GM18867 (cell line): ENCODE data around the gene PHLDA2.
"Not testable (repeated sequence)": the region's sequence is repeated elsewhere in the genome, so short reads cannot be mapped to it uniquely, and the experiment has no call there.

Experiments
- ATAC-seq: cut with Tn5 transposase; IDR thresholded peaks from one replicate; pipeline ENCODE4 v1.9.1; 2021; ENCODE audit warnings: mild to moderate bottlenecking, moderate library complexity; ENCODE audit not compliant: unreplicated experiment

PHLDA2 gene

DNA sequence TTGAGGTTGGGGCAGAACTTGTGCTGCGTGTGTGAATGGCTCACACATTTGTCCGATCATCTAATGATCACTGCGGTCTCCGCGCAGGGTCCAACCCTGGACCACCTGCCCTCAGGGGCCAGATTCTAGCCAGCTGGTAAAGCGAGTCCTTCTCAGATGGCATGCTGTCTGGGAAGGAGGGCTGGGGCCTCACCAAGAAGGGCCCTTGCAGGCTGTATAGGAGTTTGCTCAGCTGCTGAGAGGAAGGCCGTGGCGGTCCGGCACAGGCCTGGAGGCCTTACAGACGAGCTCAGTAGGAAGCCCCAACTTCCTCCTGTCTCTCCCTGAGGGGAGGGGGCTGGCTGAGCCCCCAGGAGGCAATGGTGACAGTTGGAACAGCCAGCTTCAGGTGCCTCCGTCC, 13.7 kb downstream of the PHLDA2 start:
- no peak for ATAC-seq

DNA sequence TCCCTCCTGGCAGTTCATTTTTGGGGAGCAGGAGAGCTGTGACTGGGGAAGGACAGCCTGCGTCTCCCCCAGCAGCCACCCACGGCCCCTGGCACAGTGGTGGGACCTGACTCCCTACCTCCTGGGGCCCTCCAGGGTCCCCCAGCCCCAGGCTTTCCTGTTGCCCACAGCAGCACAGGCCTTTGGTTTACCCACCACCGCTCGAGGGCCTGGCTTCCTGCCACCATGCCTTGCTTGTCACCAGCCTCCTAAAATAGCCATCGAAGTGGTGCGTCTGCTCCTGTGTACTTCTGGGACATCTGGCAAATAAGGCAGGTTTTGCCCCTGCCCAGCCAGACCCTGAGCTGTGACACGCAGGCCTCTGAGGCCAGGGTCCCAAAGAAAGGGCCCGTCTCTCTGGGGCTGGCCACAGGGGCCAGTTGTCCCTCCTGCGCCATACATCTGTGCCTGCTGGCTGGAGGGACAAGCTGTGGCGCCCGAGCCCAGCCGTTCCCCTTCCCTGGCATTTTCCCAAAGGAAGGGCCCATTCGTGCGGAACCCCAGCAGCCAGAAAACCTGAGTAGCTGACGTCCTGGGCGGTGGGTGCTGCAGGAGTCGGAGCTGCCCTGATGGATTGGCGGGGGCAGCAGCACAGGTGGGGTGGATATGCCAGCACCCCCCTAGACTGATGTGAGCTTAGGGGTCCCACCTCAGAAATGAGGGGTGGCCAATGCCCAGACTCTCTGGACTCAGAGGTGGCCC, 14.6 kb downstream of the PHLDA2 start:
- no peak for ATAC-seq

DNA sequence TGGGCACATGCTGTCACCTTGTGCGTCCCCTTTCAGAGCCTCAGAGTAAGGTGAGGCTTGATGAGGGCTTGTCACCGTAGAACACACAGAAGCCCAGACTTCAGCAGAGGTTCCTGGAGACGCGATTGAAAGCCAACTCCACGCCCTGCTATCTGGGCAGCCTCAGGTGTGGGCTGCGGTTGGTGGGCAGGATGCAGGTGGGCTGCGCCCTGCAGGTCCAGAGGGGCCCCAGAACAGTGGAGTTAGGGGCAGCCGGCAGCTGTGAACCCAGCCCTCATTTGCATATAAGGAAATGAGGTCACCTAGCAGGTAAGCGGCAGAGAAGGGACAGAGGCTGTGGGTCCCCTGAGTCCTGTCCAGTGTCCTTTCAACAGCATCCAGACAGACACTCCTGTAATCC, 15.4 kb downstream of the PHLDA2 start:
- ATAC-seq, result no peak

DNA sequence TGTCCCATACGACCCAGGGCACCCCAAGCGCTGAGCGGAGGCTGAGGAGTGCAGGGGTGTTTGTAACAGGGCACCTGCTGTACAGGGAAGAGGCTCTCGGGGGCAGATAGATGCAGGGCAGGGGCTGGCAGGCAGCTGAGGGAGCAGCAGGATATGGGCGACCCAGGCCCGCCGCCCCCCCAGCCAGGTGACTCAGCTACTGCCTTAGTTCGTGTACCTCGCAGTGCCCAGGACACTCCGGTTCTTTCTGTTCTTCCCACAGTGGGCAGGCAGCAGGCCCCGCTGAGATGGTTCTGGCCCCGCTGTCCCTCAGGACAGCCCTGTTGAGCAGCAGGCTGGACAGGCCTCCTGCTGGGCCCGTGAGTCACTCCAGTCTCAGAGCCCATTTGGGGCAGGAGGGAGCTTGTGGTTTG, 16.2 kb downstream of the PHLDA2 start:
- no peak for ATAC-seq

DNA sequence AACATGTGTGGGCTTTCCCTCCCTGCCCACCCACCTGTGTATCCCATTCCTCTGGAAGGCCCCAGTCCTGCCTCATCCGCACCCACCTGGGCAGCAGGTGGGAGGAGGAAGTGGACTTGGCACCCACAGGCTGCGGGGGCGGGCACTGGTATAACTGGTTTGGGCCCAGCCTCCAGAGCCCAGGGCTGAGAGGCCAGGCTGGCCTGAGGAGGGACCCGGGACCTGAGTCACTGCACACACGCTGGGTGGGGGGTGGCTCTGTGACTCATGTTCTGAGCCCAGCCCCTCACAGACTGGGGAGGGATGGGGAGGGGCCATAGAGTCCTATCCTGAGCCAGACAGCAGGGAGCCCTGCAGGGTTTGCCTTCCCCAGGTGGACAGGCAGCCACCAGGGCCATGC, 16.7 kb downstream of the PHLDA2 start:
- no peak for ATAC-seq

DNA sequence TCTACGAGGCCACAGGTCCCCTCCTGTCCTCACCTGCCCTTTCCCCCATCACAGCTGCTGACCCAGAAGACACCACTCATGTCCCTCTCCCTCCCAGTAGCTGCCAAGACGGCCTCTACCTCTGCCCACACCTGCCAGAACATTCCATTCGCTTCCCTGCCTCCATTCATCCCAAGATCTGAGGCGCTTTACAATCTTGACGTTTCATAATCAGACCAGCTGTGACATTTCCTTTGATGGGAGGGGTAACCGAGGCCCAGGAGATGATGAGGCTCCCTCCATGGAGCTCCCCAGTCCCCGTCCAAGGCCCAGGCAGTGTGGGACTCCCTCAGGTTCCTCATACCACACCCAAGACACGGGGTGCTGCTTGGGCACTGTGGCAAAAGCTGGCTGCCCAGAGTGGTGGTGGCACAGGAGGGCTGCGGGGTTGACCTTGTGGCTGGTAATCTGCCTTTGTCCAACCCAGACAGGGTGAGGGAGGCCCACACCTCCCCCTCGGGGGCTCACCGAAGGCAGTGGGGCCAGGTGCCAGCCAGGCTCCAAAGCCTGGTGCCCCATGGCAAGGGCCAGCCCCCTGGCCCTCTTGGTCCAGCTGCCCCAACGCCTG, 17.3 kb downstream of the PHLDA2 start:
- ATAC-seq, result no peak

DNA sequence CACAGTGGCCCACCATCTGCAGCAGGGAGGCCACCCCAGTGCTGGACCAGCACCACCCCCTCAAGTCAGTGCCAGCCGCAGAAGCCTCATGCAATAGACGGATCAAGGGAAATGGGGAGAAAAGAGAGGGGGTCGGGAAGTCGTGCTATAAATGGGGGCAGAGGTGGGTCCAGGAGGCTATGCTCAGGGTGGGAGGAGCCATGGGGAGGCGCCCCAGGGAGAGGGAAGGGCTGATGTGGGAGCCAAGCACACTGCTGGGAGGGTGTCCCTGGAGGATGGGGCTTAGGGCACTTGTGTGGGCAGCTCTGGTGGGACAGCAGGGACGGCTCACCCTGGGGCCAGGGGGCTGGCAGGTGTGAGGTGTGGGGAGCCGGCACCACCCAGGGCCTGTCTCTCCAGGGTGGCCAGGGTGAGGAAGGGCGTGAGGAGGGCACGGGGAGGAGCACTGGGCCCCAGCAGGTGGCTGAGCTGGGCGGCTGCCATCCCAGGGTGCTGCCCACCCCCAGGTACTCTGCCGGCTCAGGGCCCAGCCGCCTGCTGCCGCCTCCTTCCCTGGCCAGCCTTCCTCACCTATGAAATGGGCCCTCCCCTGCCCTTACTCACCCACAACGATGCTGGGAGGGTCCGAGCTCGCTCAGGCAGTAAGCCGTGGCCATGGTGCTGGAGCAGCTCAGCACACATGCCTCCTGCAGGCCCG, 18.0 kb downstream of the PHLDA2 start:
- no peak for ATAC-seq

DNA sequence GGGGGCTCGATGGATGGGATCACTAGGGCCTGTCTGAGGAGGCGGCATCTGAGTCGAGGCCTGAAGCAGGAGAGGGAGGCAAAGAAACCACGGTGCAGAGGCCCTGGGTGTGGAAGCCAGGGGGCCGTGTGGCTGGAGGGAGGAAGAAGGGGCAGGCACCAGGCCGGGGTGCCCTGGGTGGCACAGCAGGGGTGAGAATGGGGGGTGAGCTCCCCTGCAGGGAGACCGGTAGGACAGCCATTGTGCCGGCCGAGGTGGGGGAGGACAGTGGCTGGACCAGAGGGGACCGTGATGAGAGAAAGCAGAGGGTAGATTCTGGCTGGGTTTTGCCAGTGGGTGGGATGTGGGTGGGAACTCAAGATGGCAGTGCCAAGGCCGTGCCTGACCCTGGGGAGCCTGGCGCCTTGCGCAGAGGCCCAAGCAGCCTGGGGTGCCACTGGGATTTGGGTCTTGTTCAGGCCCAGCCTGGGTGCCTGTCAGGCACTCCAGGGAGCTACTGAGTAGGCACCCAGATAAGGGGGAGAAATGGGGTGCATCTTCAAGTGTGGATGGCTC, 18.7 kb downstream of the PHLDA2 start:
- ATAC-seq, result no peak

DNA sequence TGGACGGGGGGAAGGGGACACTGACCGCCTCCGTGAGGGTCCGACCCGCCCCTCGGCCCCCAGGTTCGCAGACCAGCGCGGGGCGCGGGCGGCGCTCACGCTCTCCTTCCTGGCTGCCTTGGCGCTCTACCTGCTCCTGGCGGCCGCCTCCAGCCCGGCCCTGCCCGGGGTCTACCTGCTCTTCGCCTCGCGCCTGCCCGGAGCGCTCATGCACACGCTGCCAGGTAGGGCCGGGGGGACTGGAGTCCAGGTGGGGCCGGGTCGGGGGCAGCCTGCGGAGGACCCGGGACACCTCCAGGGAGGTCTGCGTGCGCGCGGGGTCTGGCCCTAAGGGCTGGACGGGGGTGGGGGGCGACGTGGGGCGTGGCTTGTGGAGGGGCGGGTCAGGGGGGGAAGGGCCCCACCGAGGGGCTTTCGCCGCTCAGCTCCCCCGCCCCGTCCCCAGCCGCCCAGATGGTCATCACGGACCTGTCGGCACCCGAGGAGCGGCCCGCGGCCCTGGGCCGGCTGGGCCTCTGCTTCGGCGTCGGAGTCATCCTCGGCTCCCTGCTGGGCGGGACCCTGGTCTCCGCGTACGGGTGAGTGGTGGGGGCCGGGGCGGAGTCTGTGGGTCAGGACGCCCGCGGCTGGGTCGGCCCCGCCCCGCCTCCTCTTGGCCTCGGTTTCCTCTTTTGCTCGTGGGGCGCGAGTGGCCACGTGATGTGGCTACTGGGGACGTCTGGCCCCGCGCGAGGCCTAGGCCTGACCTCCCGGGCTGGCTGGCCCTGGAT, 19.9 kb downstream of the PHLDA2 start:
- no peak for ATAC-seq

DNA sequence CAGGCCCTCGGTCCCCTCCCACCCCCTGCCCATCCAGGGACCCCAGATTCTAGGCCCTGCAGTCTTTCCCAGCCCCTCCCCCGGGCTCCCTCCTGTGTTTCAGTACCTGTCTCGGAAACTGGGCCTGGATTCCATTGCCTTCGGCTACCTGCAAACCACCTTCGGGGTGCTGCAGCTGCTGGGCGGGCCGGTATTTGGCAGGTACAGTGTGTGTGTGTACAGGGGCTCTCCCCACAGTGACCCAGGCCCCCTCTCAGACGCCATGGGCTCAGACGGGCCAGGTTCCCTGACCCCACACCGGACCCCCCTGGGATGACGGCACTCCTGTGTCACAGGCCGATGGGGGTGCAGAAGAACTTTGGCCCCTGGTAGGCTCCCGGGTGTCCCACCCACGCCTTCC, 21.1 kb downstream of the PHLDA2 start:
- ATAC-seq, result no peak

DNA sequence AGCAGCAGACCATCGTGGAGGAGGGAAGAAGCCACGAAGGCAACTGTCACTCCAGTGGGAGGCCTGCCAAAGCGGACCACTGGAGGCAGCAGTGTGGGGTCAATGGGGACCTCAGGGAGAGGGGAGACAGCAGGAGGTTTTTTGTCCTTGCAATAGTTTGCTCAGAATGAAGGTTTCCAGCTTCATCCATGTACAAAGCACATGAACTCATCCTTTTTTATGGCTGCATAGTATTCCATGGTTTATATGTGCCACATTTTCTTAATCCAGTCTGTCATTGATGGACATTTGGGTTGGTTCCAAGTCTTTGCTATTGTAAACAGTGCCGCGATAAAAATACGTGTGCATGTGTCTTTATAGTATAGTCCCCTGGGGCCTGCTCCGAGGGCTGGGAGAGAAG, 23.9 kb downstream of the PHLDA2 start:
- ATAC-seq, result not testable (repeated sequence)

DNA sequence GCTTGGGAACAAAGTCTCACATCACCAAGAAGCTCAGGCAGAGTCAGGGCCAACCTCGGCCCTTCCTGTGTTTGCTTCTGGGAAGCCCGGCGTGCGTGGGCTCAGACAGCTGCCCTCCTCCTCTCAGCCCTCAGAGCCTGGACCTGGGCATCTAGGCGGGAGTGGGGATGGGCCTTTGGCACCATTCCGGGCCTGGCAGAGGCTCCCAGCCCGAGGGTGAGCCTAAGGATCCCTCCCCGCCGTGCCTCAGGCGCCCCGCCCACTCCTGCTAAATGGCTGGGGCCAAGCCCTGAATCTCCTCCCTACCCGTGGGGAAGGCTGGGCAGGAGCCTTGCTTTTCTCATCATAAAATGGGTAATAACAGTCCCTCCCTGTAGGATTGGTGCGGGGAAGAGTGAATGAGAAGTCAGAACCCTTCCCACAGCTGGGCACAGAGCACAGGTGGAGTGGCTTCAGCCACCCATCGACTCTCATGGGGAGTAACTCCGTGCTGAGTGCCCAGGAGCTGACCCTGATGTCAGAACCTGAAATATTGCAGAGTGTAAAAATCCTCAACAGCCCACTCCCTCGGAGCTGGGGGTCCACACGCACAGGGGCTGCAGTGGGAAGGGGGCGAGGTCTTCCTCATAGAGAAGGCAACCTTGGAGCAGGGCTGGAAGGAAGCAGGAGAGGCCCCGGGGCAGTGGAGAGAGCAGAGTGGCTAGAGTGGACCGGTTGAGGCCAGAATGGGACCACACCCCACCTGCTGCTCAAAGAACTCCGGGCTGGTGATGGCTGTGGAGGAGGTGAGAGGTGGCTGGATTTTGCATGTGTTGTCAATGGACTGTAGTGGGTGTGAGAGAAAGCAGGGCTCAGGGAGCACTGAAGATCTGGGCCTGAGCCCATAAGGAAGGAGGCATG, 24.8 kb downstream of the PHLDA2 start:
- no peak for ATAC-seq

DNA sequence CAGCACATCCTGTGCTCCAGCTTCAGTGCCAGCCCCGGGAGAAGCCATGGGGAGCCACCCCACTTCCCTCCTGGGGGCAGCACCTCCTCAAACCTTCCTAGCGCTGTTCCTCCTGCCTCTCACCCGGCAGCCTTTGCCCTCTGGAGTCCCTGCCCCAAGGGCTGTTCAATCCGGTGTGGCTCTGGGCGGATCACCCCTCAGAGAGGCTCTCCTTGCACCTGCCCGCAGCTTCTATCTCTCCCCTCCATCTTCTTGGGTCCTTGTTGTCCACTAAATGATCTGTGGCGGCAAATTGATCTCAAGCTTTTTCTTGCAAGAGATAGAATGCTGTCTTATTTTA, 25.6 kb downstream of the PHLDA2 start:
- ATAC-seq, result no peak

DNA sequence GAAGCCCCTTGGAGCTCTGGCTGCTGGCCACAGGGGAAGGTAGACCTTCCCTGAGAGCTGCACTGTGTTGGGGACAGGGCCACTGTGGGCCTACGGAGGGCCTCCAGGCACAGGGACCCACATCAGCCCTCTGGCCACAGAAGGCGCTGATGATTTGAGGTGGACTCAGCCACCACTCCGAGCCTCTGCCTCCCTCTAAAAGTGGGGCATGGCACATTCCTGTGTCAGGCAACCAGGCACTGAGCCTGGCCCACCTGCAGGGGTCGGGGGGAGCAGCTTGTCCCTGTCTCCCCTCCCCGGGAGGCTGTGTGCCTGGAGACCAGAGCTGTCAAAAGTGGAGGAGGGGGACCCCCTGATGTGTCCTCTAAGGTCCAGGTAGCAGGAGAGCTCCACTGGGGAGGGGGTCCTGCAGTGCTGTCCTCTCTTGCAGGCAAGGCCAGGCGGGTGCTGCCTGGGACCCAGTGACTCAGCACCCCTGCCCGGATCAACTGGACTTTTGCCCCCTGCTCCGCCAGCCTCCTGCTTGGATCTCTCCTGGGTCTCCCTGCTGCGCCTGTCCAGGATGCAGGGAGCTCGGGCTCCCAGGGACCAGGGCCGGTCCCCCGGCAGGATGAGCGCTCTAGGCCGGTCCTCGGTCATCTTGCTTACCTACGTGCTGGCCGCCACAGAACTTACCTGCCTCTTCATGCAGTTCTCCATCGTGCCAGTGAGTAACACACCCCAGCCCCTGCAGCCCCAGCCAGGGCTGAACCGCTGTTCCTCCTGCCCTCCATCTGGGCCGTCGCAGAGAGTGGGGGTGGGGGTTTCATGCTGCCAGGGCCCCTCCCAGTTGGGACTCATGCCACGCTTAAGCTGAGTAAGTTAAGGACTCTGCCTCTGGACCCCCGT, 26.2 kb downstream of the PHLDA2 start:
- no peak for ATAC-seq

DNA sequence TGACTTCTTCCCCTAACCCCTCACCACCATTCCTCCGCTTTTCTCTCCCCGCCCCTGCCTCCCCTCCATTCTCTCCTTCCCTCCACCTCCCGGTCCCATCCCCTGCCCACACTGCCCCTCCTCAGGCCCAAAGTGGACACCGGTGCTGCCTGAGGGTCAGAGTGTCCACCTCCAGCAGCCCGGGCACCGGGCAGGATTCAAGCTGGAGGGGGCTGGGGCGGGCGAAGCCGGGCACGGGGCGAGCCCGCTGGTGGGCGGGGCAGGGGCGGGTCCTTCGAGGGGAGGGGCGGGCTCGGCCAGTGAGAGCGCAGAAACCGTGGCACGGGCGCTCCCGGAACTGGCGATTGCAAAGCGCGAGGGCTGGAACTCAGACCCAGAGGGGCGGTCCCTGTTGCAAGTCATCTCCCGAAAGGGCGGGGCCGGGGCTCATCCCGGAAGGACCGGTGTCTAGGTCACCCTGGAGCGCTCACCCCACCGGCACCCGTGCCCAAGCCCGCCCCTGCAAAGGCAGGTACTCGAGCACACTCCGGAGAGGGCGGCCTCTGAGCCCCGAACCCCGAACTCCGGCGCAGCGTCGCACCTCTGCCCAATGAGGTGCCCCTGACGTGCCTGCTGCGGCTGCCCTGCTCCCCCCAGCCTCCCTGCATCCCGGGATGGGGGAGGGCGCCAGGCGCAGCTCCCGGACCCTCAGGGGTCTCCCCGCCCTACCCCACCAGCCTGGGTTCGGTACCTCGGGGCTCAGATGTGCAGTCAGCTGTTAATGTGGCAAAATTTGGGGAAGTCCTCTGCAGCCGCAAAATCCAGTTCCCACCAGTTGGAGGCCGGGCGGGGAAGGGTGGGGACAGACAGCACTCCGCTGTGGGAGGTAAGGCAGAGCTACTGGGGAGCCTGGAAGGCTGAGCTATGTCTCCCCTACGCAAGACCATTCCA, 27.1 kb downstream of the PHLDA2 start:
- ATAC-seq, result peak; percentile 96

DNA sequence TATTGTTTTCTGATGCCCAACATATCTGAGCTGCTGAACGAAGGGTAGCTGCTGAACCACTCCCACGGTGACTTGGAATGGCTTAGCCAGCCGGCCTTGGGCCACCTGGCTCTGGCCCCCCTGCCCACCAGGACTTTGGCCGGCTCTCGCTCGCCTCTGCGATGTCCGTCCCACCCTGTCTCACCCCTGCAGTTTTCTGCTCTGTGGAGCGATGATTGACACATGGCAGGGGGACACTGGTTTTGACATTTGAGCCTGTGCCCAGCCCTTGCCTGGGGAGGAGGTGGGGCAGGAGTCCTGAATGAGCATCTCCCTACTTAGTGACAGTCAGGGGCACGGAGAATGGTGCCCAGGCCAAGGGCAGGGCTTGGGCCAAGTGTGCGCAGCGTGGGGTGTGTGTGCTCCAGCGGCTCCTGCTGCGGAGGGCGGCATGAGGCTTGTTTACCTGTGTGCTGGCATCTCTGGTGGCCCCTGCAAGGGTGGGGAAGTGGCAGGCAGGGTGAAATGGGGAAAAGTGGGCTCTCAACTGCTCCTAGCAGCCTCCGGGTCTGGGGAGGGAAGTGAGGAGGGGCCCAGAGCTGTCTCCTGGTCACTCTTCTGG, 27.9 kb downstream of the PHLDA2 start:
- ATAC-seq, result no peak

DNA sequence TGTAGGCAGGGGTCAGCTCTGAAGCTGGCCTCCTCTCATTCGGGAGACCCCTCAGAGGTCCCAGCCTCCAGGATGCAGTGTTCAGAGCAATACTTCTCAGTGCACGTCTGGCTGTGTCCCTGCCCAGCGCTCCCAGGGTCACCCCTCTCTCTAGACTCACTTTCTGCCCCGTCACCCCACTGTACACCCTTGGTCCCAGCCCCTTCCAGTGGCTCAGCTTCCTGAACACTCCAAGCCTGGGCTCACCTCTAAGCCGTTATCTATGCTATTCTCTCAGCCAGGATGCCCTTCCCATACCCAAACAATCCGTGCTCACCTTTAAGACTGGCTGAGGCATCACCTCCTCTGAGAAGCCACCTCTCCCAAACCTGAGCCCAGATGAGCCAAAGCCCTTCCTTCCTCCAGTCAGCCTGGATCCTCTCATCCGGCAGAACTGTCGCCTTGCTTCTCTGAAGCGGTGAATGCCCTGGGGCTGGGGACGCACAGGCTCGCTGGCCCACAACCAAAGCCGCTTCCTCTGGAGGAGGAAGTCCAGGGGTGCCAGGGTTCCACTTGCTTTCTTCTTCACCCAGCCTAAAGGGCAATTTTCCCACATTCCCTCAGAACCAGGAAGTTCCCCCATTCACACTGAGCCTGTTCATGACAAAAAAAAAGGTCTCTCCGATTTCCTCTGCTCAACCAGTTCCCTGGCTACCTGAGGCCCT, 30.0 kb downstream of the PHLDA2 start:
- no peak for ATAC-seq
